GM18861 (cell line): Measurements from ENCODE around the gene CFAP61.
"Not testable (repeated sequence)": the region's sequence is repeated elsewhere in the genome, so short reads cannot be mapped to it uniquely, and the experiment has no call there.

Source experiments
- ATAC-seq: cut with Tn5 transposase; IDR thresholded peaks from one replicate; pipeline ENCODE4 v1.9.1; 2021; ENCODE audit not compliant: unreplicated experiment

CFAP61 gene

GRCh38 chr20:20226554-20226953, 174.2 kb downstream of the CFAP61 start:
- no peak for ATAC-seq

- ATAC-seq = no peak
Observed at GRCh38 chr20:20227013-20227571, 174.8 kb downstream of the CFAP61 start.

GRCh38 chr20:20228351-20228750, 176.0 kb downstream of the CFAP61 start:
- no peak for ATAC-seq

- ATAC-seq = no peak
Observed at GRCh38 chr20:20229595-20229994, 177.3 kb downstream of the CFAP61 start.

- ATAC-seq = no peak
Observed at GRCh38 chr20:20230741-20231140, 178.4 kb downstream of the CFAP61 start.

GRCh38 chr20:20231528-20232298, 179.4 kb downstream of the CFAP61 start:
- ATAC-seq = no peak

GRCh38 chr20:20233041-20233514, 180.7 kb downstream of the CFAP61 start:
- no peak for ATAC-seq

- no peak for ATAC-seq
Observed at GRCh38 chr20:20235681-20236080, 183.3 kb downstream of the CFAP61 start.

- ATAC-seq = peak; percentile 56
Observed at GRCh38 chr20:20237093-20237959, 185.0 kb downstream of the CFAP61 start.

GRCh38 chr20:20241976-20242375, 189.6 kb downstream of the CFAP61 start:
- ATAC-seq = no peak

- ATAC-seq = not testable (repeated sequence)
Observed at GRCh38 chr20:20244384-20244783, 192.1 kb downstream of the CFAP61 start.

- ATAC-seq = no peak
Observed at GRCh38 chr20:20246996-20247633, 194.8 kb downstream of the CFAP61 start.

- no peak for ATAC-seq
Observed at GRCh38 chr20:20248620-20249200, 196.4 kb downstream of the CFAP61 start.

GRCh38 chr20:20251317-20251716, 199.0 kb downstream of the CFAP61 start:
- no peak for ATAC-seq

- no peak for ATAC-seq
Observed at GRCh38 chr20:20251836-20252235, 199.5 kb downstream of the CFAP61 start.

- ATAC-seq = no peak
Observed at GRCh38 chr20:20253039-20253743, 200.9 kb downstream of the CFAP61 start.

GRCh38 chr20:20253744-20254330, 201.5 kb downstream of the CFAP61 start:
- no peak for ATAC-seq

GRCh38 chr20:20255099-20255498, 202.8 kb downstream of the CFAP61 start:
- ATAC-seq = no peak

GRCh38 chr20:20259533-20259932, 207.2 kb downstream of the CFAP61 start:
- no peak for ATAC-seq

GRCh38 chr20:20261159-20261558, 208.8 kb downstream of the CFAP61 start:
- no peak for ATAC-seq
